Measurements from ENCODE around the gene APC.

DNA sequence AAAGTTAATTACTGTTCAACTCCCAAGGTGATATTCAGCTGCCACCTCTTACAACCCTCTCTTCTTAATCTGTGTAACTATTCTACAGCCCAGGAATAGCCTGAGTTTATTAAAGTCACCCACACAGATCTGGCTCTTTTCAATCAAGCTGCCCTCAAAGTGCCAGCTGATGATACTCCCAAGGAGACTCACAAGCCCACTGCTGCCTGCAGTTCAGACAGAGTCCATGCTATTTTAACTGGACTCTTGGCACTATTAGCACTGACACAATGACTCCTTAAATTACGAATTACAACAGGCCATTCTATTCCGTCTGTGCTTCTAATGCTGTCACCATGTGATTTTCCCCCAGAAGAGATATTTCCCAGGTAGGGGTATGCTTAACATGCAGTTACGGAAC lies 158.0 kb downstream of the APC start:
- TF ChIP-seq GABPA (IDR thresholded peaks at IDR 0.05; ENCODE audit: low read depth), result no peak
- TF ChIP-seq, protein P1, sequence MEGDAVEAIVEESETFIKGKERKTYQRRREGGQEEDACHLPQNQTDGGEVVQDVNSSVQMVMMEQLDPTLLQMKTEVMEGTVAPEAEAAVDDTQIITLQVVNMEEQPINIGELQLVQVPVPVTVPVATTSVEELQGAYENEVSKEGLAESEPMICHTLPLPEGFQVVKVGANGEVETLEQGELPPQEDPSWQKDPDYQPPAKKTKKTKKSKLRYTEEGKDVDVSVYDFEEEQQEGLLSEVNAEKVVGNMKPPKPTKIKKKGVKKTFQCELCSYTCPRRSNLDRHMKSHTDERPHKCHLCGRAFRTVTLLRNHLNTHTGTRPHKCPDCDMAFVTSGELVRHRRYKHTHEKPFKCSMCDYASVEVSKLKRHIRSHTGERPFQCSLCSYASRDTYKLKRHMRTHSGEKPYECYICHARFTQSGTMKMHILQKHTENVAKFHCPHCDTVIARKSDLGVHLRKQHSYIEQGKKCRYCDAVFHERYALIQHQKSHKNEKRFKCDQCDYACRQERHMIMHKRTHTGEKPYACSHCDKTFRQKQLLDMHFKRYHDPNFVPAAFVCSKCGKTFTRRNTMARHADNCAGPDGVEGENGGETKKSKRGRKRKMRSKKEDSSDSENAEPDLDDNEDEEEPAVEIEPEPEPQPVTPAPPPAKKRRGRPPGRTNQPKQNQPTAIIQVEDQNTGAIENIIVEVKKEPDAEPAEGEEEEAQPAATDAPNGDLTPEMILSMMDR (IDR thresholded peaks at IDR 0.05; ENCODE audit: insufficient read depth, low read length), result no peak

Data from HL-60 (cell line).